HEK293 (cell line): Measurements from ENCODE around the gene REEP2.
A peak's percentile ranks its signal among the peaks of the same experiment; 100 is the strongest.

Source experiments
- BCL11A ChIP-seq: fragments of 450-650 bp; formaldehyde crosslinking; IDR thresholded peaks from 2 replicates; pipeline ENCODE4 v1.5.1; 2016; ENCODE audit warnings: low read depth, missing biosample characterization, missing genetic modification characterization
- EGR2 ChIP-seq: fragments of 450-650 bp; formaldehyde crosslinking; IDR thresholded peaks from 2 replicates; pipeline ENCODE4 v1.5.1; 2016; ENCODE audit warnings: low read depth, missing biosample characterization, missing genetic modification characterization
- FEZF1 ChIP-seq: fragments of 450-650 bp; formaldehyde crosslinking; IDR thresholded peaks from 2 replicates; pipeline ENCODE4 v1.5.1; 2016; ENCODE audit warnings: missing biosample characterization, missing genetic modification characterization
- GLI4 ChIP-seq: fragments of 450-650 bp; formaldehyde crosslinking; IDR thresholded peaks from 2 replicates; pipeline ENCODE4 v1.5.1; 2016; ENCODE audit warnings: missing biosample characterization, missing genetic modification characterization
- GLIS2 ChIP-seq: fragments of 450-650 bp; formaldehyde crosslinking; IDR thresholded peaks from 2 replicates; pipeline ENCODE4 v1.5.1; 2016; ENCODE audit warnings: missing biosample characterization, missing genetic modification characterization
- MZF1 ChIP-seq: fragments of 450-650 bp; formaldehyde crosslinking; IDR thresholded peaks from 2 replicates; pipeline ENCODE4 v1.5.1; 2017; ENCODE audit warnings: missing biosample characterization, missing genetic modification characterization, borderline replicate concordance
- PRDM1 ChIP-seq: fragments of 450-650 bp; formaldehyde crosslinking; IDR thresholded peaks from 2 replicates; pipeline ENCODE4; 2016; ENCODE audit warnings: missing biosample characterization, missing genetic modification characterization
- REPIN1 ChIP-seq: fragments of 450-650 bp; formaldehyde crosslinking; IDR thresholded peaks from 2 replicates; pipeline ENCODE4 v1.5.1; 2017; ENCODE audit warnings: missing biosample characterization, missing genetic modification characterization, low read depth
- YY1 ChIP-seq: fragments of 450-650 bp; formaldehyde crosslinking; IDR thresholded peaks from 2 replicates; pipeline ENCODE4 v1.5.1; 2018; ENCODE audit warnings: missing biosample characterization, missing genetic modification characterization
- ZBTB17 ChIP-seq: fragments of 450-650 bp; formaldehyde crosslinking; IDR thresholded peaks from 2 replicates; pipeline ENCODE4 v1.5.1; 2016; ENCODE audit warnings: missing biosample characterization, missing genetic modification characterization
- ZBTB21 ChIP-seq: fragments of 450-650 bp; formaldehyde crosslinking; IDR thresholded peaks from 2 replicates; pipeline ENCODE4 v1.5.1; 2017; ENCODE audit warnings: missing biosample characterization, missing genetic modification characterization
- ZBTB48 ChIP-seq: fragments of 450-650 bp; formaldehyde crosslinking; IDR thresholded peaks from 2 replicates; pipeline ENCODE4 v1.5.1; 2016; ENCODE audit warnings: missing biosample characterization, missing genetic modification characterization
- ZBTB49 ChIP-seq: fragments of 450-650 bp; formaldehyde crosslinking; IDR thresholded peaks from 2 replicates; pipeline ENCODE4 v1.5.1; 2016; ENCODE audit warnings: missing biosample characterization, missing genetic modification characterization, low read depth
- ZFP41 ChIP-seq: fragments of 450-650 bp; formaldehyde crosslinking; IDR thresholded peaks from 2 replicates; pipeline ENCODE4 v1.5.1; 2016; ENCODE audit warnings: missing biosample characterization, missing genetic modification characterization, borderline replicate concordance
- ZIC2 ChIP-seq: fragments of 450-650 bp; formaldehyde crosslinking; IDR thresholded peaks from 2 replicates; pipeline ENCODE4 v1.5.1; 2016; ENCODE audit warnings: missing biosample characterization, missing genetic modification characterization
- ZNF121 ChIP-seq: fragments of 450-650 bp; formaldehyde crosslinking; IDR thresholded peaks from 2 replicates; pipeline ENCODE4 v1.5.1; 2016; ENCODE audit warnings: missing biosample characterization, missing genetic modification characterization
- ZNF140 ChIP-seq: fragments of 450-650 bp; formaldehyde crosslinking; IDR thresholded peaks from 2 replicates; pipeline ENCODE4 v1.5.1; 2016; ENCODE audit warnings: missing biosample characterization, missing genetic modification characterization
- ZNF18 ChIP-seq: fragments of 450-650 bp; formaldehyde crosslinking; IDR thresholded peaks from 2 replicates; pipeline ENCODE4 v1.5.1; 2016; ENCODE audit warnings: missing biosample characterization, missing genetic modification characterization
- ZNF19 ChIP-seq: fragments of 450-650 bp; formaldehyde crosslinking; IDR thresholded peaks from 2 replicates; pipeline ENCODE4; 2016; ENCODE audit warnings: missing biosample characterization, missing genetic modification characterization, low read depth
- ZNF2 ChIP-seq: fragments of 450-650 bp; formaldehyde crosslinking; IDR thresholded peaks from 2 replicates; pipeline ENCODE4 v1.5.1; 2016; ENCODE audit warnings: missing biosample characterization, missing genetic modification characterization
- ZNF211 ChIP-seq: fragments of 450-650 bp; formaldehyde crosslinking; IDR thresholded peaks from 2 replicates; pipeline ENCODE4 v1.5.1; 2016; ENCODE audit warnings: low read depth, missing biosample characterization, missing genetic modification characterization
- ZNF354C ChIP-seq: fragments of 450-650 bp; formaldehyde crosslinking; IDR thresholded peaks from 2 replicates; pipeline ENCODE4 v1.5.1; 2016; ENCODE audit warnings: missing biosample characterization, missing genetic modification characterization, low read depth, borderline replicate concordance
- ZNF366 ChIP-seq: fragments of 450-650 bp; formaldehyde crosslinking; conservative IDR thresholded peaks from 2 replicates; pipeline ENCODE4 v1.5.1; 2016; ENCODE audit warnings: missing biosample characterization, missing genetic modification characterization
- ZNF37A ChIP-seq: fragments of 450-650 bp; IDR thresholded peaks from 2 replicates; pipeline ENCODE4 v1.5.1; 2018; ENCODE audit warnings: missing biosample characterization, missing genetic modification characterization
- ZNF398 ChIP-seq: fragments of 450-650 bp; formaldehyde crosslinking; IDR thresholded peaks from 2 replicates; pipeline ENCODE4 v1.5.1; 2017; ENCODE audit warnings: missing biosample characterization, missing genetic modification characterization
- ZNF423 ChIP-seq: fragments of 450-650 bp; formaldehyde crosslinking; IDR thresholded peaks from 2 replicates; pipeline ENCODE4 v1.5.1; 2016; ENCODE audit warnings: missing biosample characterization, missing genetic modification characterization
- ZNF48 ChIP-seq: fragments of 450-650 bp; formaldehyde crosslinking; IDR thresholded peaks from 2 replicates; pipeline ENCODE4 v1.5.1; 2016; ENCODE audit warnings: missing biosample characterization, missing genetic modification characterization
- ZNF510 ChIP-seq: fragments of 450-650 bp; formaldehyde crosslinking; IDR thresholded peaks from 2 replicates; pipeline ENCODE4 v1.5.1; 2018; ENCODE audit warnings: mild to moderate bottlenecking, missing genetic modification characterization, missing biosample characterization; ENCODE audit not compliant: insufficient replicate concordance
- ZNF514 ChIP-seq: fragments of 450-650 bp; formaldehyde crosslinking; IDR thresholded peaks from 2 replicates; pipeline ENCODE4 v1.5.1; 2016; ENCODE audit warnings: missing biosample characterization, missing genetic modification characterization
- ZNF560 ChIP-seq: fragments of 450-650 bp; formaldehyde crosslinking; IDR thresholded peaks from 2 replicates; pipeline ENCODE4 v1.5.1; 2017; ENCODE audit warnings: missing biosample characterization, missing genetic modification characterization, borderline replicate concordance
- ZNF660 ChIP-seq: fragments of 450-650 bp; IDR thresholded peaks from 2 replicates; pipeline ENCODE4 v1.5.1; 2018; ENCODE audit warnings: missing biosample characterization, mild to moderate bottlenecking, missing genetic modification characterization
- ZNF747 ChIP-seq: fragments of 450-650 bp; formaldehyde crosslinking; IDR thresholded peaks from 2 replicates; pipeline ENCODE4 v1.5.1; 2016; ENCODE audit warnings: missing biosample characterization, missing genetic modification characterization
- TF ChIP-seq, protein P1 (sequence below): fragments of 450-650 bp; formaldehyde crosslinking; IDR thresholded peaks from 2 replicates; pipeline ENCODE4 v1.5.1; 2016; ENCODE audit warnings: missing biosample characterization, missing genetic modification characterization
- TF ChIP-seq, protein P2 (sequence below): fragments of 450-650 bp; formaldehyde crosslinking; IDR thresholded peaks from 2 replicates; pipeline ENCODE4 v1.5.1; 2016; ENCODE audit warnings: missing biosample characterization, missing genetic modification characterization

Gene REEP2

GRCh38 chr5:138438724-138439476 is at the start of gene REEP2 (continued):
- TF ChIP-seq ZNF747: no peak
- TF ChIP-seq FEZF1 (tag by site-specific recombination): no peak
- no peak for TF ChIP-seq ZNF514 (tag by site-specific recombination)
- TF ChIP-seq ZNF140 (tag by site-specific recombination): no peak
- TF ChIP-seq ZNF660 (tag by site-specific recombination): peak; percentile 78
- no peak for TF ChIP-seq ZNF19 (tag by site-specific recombination)
- TF ChIP-seq, protein P1, sequence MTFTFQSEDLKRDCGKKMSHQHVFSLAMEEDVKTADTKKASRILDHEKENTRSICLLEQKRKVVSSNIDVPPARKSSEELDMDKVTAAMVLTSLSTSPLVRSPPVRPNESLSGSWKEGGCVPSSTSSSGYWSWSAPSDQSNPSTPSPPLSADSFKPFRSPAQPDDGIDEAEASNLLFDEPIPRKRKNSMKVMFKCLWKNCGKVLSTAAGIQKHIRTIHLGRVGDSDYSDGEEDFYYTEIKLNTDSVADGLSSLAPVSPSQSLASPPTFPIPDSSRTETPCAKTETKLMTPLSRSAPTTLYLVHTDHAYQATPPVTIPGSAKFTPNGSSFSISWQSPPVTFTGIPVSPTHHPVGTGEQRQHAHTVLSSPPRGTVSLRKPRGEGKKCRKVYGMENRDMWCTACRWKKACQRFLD (tag by site-specific recombination): no peak
- no peak for TF ChIP-seq ZNF398 (tag by site-specific recombination)
- no peak for TF ChIP-seq PRDM1
- no peak for TF ChIP-seq ZNF37A (tag by site-specific recombination)
- no peak for TF ChIP-seq REPIN1
- TF ChIP-seq ZNF2: no peak
- TF ChIP-seq ZNF211 (tag by site-specific recombination): no peak
- TF ChIP-seq EGR2: 0 out of 2 replicates have a peak, but pooled peaks have one; percentile 40
- no peak for TF ChIP-seq ZBTB48 (tag by site-specific recombination)
- TF ChIP-seq BCL11A (tag by site-specific recombination): no peak
- no peak for TF ChIP-seq MZF1 (tag by site-specific recombination)
- no peak for TF ChIP-seq ZNF366
- TF ChIP-seq ZNF510 (tag by site-specific recombination): no peak
- no peak for TF ChIP-seq ZNF48 (tag by site-specific recombination)
- TF ChIP-seq ZNF560 (tag by site-specific recombination): no peak
- no peak; the same call in 1 of the 2 replicates for TF ChIP-seq GLIS2 (tag by site-specific recombination)
- no peak for TF ChIP-seq ZNF18 (tag by site-specific recombination)
- TF ChIP-seq GLI4 (tag by site-specific recombination): no peak
- TF ChIP-seq ZNF354C (tag by site-specific recombination): no peak
- no peak for TF ChIP-seq ZBTB21 (tag by site-specific recombination)
- no peak for TF ChIP-seq ZFP41 (tag by site-specific recombination)
- TF ChIP-seq YY1: no peak; the same call in 1 of the 2 replicates
- no peak for TF ChIP-seq ZBTB17 (tag by site-specific recombination)
- TF ChIP-seq ZNF121: no peak
- TF ChIP-seq ZBTB49 (tag by site-specific recombination): no peak
- 0 out of 2 replicates have a peak, but pooled peaks have one; percentile 43 for TF ChIP-seq ZNF423 (tag by site-specific recombination)
- no peak for TF ChIP-seq ZIC2 (tag by site-specific recombination)
- TF ChIP-seq, protein P2, sequence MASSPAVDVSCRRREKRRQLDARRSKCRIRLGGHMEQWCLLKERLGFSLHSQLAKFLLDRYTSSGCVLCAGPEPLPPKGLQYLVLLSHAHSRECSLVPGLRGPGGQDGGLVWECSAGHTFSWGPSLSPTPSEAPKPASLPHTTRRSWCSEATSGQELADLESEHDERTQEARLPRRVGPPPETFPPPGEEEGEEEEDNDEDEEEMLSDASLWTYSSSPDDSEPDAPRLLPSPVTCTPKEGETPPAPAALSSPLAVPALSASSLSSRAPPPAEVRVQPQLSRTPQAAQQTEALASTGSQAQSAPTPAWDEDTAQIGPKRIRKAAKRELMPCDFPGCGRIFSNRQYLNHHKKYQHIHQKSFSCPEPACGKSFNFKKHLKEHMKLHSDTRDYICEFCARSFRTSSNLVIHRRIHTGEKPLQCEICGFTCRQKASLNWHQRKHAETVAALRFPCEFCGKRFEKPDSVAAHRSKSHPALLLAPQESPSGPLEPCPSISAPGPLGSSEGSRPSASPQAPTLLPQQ (tag by site-specific recombination): no peak
